ENCODE data around the gene DHX9.

Gene DHX9

DNA sequence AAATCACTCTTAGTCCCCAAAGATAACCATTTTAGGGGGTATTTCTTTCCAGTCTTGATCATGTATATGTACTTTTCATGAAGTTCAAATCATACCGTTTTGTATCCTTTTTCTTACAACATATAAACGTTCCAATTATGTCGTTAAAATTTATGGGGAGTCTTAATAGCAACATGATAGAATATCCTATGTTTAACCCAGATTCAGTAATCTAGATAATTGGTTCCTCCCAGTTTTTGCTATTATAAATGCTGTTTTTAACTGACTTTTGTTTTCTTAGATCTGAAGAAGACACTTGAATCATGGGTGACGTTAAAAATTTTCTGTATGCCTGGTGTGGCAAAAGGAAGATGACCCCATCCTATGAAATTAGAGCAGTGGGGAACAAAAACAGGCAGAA, 3.1 kb downstream of the DHX9 start:
- DNase-seq = no peak

- DNase-seq = peak; percentile 22
These were observed 6.2 kb downstream of the DHX9 start for GRCh38 chr1:182845379-182845778.

GRCh38 chr1:182845894-182846293, 6.7 kb downstream of the DHX9 start:
- DNase-seq = no peak

DNA sequence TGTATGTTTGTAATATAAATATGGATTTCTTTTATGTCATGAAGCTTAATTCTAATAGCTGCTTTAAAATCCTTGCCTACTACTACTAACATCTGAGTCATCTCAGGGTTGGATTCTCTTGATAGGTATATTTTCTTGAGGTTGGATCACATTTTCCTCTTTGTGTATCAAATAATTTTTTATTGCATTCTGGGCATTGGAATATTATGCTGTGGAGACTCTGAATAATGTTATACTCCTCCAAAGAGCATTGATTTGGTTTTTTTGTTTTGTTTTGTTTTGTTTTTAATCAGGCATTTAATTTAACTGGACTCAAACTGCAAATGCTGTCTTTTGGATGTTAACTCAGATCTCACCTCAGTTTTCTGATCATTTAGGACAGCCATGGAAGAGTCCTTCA, 8.0 kb downstream of the DHX9 start:
- no peak for DNase-seq

DNA sequence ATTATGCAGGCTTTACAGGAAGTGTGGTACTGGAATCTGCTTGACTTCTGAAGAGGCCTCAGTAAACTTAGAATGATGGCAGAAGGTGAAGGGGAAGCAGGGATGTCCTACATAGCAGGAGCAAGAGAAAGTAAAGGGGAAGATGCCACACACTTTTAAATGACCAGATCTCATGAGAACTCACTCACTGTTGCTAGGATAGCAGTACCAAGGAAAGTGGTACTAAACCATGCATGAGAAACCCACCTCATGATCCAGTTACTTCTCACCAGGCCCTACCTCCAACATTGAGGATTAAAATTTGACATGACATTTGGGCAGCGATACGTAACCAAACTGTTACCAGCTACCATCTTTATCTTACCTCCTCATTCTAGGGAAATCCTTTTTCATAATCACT, 9.6 kb downstream of the DHX9 start:
- no peak for DNase-seq

- DNase-seq = no peak
These were observed 11.2 kb downstream of the DHX9 start for GRCh38 chr1:182850319-182850718.

GRCh38 chr1:182851825-182852224, 12.7 kb downstream of the DHX9 start:
- DNase-seq = no peak

GRCh38 chr1:182855911-182856310, 16.8 kb downstream of the DHX9 start:
- DNase-seq = no peak

DNA sequence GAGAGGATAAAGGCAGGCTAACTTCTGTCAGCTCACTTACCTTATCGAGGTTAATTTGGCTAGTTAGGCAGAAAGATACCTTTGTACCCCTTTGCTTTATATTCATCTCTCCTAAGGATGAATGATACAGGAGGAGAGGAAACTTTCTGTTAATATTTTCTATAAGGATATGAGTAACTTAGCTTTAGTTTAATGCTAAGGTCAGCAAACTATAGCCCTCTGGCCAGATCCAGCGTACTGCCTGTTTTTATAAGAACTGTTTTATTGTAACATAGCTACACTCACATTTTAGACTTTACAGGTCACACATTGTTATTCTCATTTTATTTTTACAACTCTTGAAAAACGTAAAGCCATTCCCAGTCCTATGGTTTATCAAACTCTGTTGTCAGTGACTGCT, 18.1 kb downstream of the DHX9 start:
- no peak for DNase-seq

DNA sequence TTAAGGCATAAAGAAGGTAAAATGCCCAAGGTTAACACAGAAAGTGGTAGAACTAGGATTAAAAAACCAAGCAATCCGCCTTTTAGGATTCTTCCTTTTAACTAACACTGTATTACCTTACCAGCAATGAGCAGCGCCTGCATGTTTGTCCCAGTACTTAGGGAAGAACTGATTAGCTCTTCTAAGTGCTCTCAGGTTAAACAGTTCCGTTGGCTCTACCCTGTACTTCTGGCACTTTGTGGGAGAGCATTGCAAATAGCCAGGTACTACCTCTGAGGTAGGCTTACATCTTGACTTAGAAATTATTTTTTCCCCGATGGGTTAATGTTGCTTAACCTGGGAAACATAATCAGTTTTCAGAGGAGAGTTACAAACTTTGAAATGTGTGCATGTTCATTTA, 21.5 kb downstream of the DHX9 start:
- DNase-seq = no peak

DNA sequence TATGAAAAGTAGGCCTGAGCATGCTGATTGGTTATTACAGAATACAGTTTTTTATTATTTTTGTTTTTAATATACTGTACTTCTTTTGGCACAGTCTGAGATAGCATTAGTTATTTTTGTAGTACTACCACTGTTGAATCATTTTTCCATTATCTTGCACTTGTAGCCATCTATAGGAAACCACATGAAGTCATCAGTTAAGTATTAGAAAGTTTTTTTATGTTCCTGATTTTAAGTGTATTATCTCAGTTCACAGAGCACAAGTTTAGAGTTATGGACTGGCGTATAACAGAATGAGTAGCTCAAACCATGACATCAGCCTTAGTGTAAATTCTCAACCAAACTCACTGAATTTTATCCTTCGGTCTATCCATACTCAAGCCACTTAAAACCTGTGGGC, 22.8 kb downstream of the DHX9 start:
- no peak for DNase-seq

- DNase-seq = no peak
These were observed 23.7 kb downstream of the DHX9 start for GRCh38 chr1:182862827-182863226.

DNA sequence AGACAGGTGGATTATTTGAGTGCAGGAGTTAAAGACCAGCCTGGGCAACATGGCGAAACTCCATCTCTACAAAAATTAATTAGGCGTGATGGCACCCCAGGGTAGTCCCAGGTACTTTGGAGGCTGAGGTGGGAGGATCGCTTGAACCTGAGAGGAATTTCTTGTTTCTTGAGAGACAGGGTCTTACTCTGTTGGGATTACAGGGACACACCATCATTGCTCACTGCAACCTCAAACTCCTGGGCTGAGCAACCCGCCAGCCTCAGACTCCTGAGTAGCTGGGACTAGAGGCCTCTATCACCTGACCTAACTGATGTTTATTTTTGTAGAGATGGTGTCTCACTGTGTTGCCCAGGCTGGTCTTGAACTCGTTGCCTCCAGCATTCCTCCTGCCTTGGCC, 24.8 kb downstream of the DHX9 start:
- DNase-seq = no peak

GRCh38 chr1:182867861-182868260, 28.7 kb downstream of the DHX9 start:
- DNase-seq = no peak

DNA sequence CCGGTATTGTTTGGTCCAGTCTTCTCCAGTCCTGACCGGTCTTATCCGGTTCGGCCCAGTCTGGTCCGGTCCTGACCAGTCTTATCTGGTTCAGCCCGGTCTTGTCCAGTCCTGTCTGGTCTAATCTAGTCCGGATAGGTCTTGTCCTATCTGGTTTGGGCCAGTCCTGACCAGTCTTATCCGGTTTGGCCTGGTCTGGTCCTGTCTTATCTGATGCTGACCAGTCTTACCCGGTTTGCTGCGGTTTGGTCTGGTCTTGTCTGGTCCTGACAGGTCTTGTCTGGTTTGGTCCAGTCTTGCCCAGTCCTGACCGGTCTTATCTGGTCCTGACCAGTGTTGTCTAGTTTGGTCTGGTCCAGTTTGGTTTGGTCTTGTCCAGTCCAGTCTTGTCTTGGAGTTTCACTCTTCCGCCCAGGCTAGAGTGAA, 30.1 kb downstream of the DHX9 start:
- DNase-seq = no peak

DNA sequence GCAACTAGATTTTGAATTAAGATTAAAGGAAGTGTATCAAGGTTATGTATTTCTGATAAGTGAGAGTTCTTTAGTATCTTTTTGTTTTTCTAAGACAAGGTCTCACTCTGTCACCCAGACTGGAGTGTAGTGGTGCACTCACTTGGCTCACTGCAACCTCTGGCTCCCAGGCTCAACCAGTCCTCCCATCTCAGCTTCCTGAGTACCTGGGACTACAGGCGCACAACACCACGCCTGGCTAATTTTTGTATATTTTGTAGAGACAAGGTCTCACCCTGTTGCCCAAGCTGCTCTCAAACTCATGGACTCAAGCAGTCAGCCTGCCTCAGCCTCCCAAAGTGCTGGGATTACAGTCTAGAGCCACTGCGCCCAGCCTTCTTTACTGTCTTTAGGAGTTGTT, 33.7 kb downstream of the DHX9 start:
- no peak for DNase-seq

GRCh38 chr1:182875889-182876288, 36.7 kb downstream of the DHX9 start:
- DNase-seq = no peak

DNA sequence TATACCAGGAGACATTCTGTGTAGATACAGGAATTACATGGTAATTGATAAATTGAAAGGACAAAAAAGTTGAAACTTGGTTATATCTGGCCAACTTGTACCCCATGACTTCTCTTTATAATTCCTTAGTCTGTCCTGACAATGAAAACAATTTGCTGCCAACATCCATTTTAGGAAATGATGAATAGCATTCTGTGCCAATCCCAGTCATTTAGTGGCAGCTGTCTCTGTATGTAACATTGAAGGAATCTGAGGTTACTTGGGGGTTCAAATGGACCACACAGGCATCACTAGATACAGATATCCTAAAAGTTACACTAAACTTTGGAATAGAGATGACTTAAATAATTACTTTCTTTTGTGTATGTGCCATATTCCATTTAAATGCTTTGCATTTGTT, 38.2 kb downstream of the DHX9 start:
- DNase-seq = no peak

DNA sequence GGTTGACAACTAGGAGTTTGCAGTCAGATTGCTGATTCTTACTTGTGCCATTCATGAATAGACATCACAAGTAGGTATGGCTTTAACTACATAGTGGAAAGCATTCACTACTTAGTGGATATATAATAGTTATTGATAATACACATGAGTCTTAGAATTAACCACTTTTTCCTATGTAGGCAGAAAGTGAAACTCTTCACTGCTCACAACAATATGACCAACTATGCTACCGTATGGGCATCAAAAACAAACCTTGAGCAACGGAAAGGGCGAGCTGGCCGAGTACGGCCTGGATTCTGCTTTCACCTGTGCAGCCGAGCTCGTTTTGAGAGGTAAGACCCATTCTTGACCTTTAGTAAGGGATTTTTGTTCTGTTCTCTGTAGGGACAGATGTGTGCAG, 38.7 kb downstream of the DHX9 start:
- DNase-seq = peak; percentile 54

- DNase-seq = no peak
These were observed 45.7 kb downstream of the DHX9 start for GRCh38 chr1:182884872-182885271.

- DNase-seq = no peak
These were observed 46.4 kb downstream of the DHX9 start for GRCh38 chr1:182885591-182885990.

DNA sequence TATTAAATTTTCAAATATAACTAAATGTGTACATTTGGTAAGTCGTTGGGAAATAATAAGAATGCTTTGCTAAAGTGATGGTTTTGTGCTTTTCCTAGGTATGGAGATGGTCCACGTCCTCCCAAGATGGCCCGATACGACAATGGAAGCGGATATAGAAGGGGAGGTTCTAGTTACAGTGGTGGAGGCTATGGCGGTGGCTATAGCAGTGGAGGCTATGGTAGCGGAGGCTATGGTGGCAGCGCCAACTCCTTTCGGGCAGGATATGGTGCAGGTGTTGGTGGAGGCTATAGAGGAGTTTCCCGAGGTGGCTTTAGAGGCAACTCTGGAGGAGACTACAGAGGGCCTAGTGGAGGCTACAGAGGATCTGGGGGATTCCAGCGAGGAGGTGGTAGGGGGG, 47.8 kb downstream of the DHX9 start:
- DNase-seq = no peak

DNA sequence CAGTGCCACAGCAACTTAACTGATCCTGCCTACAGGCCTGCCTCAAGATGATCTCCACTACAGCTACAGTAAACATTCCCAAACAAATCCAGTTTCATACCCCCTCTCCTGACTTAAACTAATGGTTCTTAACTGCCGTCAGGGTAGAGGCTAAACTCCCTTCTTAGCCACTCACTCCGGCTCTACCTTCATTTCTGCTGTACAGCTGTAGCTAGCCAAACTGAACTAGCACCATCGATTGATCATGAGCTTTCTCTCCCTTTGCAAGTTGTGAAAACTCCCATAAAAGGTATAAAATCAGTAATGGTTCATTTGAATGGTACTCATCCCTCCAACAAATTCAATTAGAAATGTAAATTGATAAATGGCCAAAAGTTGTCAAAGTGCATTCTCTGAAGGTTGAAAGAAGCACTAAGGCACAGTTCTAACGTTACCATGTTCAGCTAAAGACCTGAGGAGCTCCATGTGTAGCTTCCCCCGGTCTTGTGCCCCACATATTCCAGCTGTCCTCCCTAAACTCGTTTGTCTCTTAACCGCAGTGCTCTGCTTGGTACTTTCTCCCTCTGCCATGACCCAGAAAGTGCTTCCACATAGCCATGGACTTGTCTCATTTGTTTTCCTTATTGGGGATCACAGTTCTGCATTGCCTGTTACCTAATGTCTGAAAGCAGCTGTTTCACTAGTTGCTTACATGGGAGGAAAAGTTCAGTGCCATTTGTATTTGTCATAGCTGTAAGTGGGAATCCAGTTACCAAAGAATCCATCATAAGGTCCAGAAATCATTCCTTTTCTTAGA, 49.8 kb downstream of the DHX9 start:
- DNase-seq = no peak

GRCh38 chr1:182889997-182890396, 50.9 kb downstream of the DHX9 start:
- DNase-seq = peak; percentile 11

DNA sequence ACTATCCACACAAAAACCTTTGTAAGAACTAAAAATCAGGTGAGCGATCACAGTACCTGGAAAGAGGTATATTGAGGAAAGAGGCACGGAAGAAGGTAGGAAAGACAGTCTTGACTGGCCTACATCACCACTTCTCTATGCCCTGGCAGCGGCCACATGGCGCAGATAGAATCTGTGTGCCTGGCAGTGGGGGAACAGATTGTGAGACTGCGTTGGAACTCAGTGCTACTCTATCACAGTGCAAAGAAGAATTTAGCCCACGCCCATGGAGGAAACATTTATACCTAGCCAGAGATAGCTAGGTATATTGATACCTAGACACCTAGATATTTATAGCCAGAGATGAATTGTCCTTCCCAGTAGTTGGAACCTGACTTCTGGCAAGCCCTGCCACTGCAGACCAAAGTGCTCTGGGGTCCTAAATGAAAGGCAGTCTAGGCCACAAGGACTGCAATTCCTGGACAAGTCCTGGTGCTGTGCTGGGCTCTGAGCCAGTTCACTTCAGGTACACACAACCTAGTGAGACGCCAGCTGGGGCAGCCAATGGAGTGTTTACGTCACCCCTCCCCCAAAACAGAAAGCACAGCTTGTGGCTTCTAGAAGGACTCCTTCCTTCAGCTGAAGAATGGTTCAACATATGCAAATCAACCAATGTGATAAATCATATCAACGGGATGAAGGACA, 51.9 kb downstream of the DHX9 start:
- DNase-seq = no peak
